ENCODE data around the gene ALDH1L1. TPM values are rescaled to one million over a fixed set of nuclear protein-coding genes. Genes with fewer than 3 reads are reported as not detected.

ALDH1L1 gene
- total and polyA plus RNA-seq, 2 of the 8 experiments (the other 6 are each of a cell fraction or from before 2014, with no cell fraction given) = 0.98 to 1.6 TPM

DNA sequence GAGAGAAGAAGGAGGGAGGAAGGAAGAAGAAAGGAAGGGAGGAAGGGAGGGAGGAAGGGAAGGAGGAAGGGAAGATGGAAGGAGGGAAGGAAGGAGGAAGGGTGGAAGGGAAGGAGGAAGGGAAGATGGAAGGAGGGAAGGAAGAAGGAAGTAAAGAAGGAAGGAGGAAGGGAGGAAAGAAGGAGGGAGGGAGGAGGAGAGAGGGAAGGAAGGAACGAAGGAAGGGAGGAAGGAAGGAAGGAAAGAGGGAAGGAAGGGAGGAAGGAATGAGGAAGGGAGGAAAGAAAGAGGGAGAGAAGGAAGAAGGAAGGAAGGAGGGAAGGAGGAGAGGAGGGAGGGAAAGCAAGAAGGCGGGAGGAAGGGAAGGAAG is 31.8 kb upstream of the ALDH1L1 start:
- FAIRE-seq (no peak), DNase-seq (ENCODE audit: low read depth in 1 of 2, low spot score in 2 of 2) (no peak)
- peak overlapping the region; percentile 90 for H2AFZ ChIP-seq (ENCODE audit: low read length)
- WGBS, 2 experiments (ENCODE audit: extremely low coverage in 1 of 2, insufficient coverage in 1 of 2, insufficient read length in 1 of 2, insufficient replicate concordance in 2 of 2, low coverage in 1 of 2, low lambda C conversion rate in 2 of 2, missing lambda C conversion rate in 1 of 2) = 33% methylated on average over 2 of the region's 2 CpGs; no CpG with 5 or more reads in 1 of the 2 experiments
- H2BK12ac ChIP-seq (ENCODE audit: low read depth, low read length) = peak overlapping the region; percentile 96
- H2BK20ac ChIP-seq (ENCODE audit: low read length) = peak overlapping the region; percentile 82
- no peak overlapping the region for H3K23ac ChIP-seq (ENCODE audit: insufficient read length)
- H3K4me1 ChIP-seq (replicated peaks in 1 of 4; ENCODE audit: control insufficient read depth in 3 of 4, insufficient read depth in 4 of 4, low read length in 3 of 4) = peaks cover 0 to 12% (median 8%) of the 10 kb centered on the region in 4 experiments; a peak in 6 of 7 replicates
- H3K4ac ChIP-seq (replicated peaks; ENCODE audit: insufficient read length, low read depth, low read length) = no peak overlapping the region
- peak overlapping the region; percentile 91 to 95 for H3K4me2 ChIP-seq (ENCODE audit: insufficient read depth in 1 of 2, low read depth in 2 of 2, low read length in 2 of 2)
- H4K8ac ChIP-seq (ENCODE audit: extremely low read depth, insufficient read depth, low read length) = no peak overlapping the region
- ChIA-PET POLR2A (ENCODE audit: partially characterized antibody) (interaction anchor here (1.3 to 1.6 kb wide), 2 partner anchors 55 to 77 kb away, joined by 3 to 4 read pairs; no protein-coding TSS in a partner anchor), CTCF (ENCODE audit: partially characterized antibody) (interaction anchor here (0.8 to 1.8 kb wide), 12 partner anchors 8 to 169 kb away, joined by 3 to 29 read pairs (median 6); no protein-coding TSS in a partner anchor)
- H3K79me1 ChIP-seq (ENCODE audit: low read depth, low read length) = no peaks in the 10 kb centered on the region
- H2AK5ac ChIP-seq (ENCODE audit: low read depth, low read length) = peak overlapping the region; percentile 93; the same call in 1 of the 2 replicates
- H3K9me3 ChIP-seq (ENCODE audit: insufficient read depth in 2 of 2, low read depth in 1 of 2, low read length in 1 of 2) = no peaks in the 10 kb centered on the region
- H3K9ac ChIP-seq (replicated peaks in 1 of 4; ENCODE audit: extremely low read depth in 1 of 4, low read depth in 3 of 4, low read length in 3 of 4) = no peak overlapping the region
- peaks cover 10% of the 10 kb centered on the region; the same call in 1 of the 2 replicates for H3K23me2 ChIP-seq (ENCODE audit: low read depth, low read length)
- H3K27ac ChIP-seq (ENCODE audit: low read depth, low read length) = no peak overlapping the region
- H3K27me3 ChIP-seq (replicated peaks in 1 of 4; ENCODE audit: control insufficient read depth in 3 of 4, extremely low read depth in 1 of 4, insufficient read depth in 3 of 4, low read length in 3 of 4) = peaks cover 0 to 13% (median 10%) of the 10 kb centered on the region in 4 experiments; a peak in 5 of 7 replicates
- no peak overlapping the region for H2BK120ac ChIP-seq (replicated peaks; ENCODE audit: low read depth, low read length)
- no peaks in the 10 kb centered on the region for H3K79me2 ChIP-seq (ENCODE audit: control insufficient read depth in 1 of 2, insufficient read depth in 2 of 2, low read length in 2 of 2)
- peak overlapping the region in 2 of 4 experiments; percentile 57 to 68; a peak in 4 of 8 replicates for H3K4me3 ChIP-seq (ENCODE audit: extremely low read depth in 1 of 4, insufficient read depth in 2 of 4, low read depth in 3 of 4, low read length in 4 of 4)
- TF ChIP-seq EGR1 (IDR thresholded peaks at IDR 0.05; ENCODE audit: borderline replicate concordance, low read depth, low read length) (peak; percentile 50; the same call in 1 of the 2 replicates), SP2 (IDR thresholded peaks at IDR 0.05; ENCODE audit: low read length) (no peak)
- no peak overlapping the region for H4K5ac ChIP-seq (ENCODE audit: insufficient read length, low read depth, low read length)
- H4K20me1 ChIP-seq (replicated peaks in 1 of 2; ENCODE audit: control insufficient read depth in 1 of 2, insufficient read depth in 2 of 2, low read length in 2 of 2) = no peaks in the 10 kb centered on the region
- H4K91ac ChIP-seq (replicated peaks; ENCODE audit: insufficient read length, low read length) = no peak overlapping the region
- H2BK15ac ChIP-seq (ENCODE audit: low read length) = peak overlapping the region; percentile 24; the same call in 1 of the 2 replicates
- no peaks in the 10 kb centered on the region for H3K36me3 ChIP-seq (ENCODE audit: control insufficient read depth in 2 of 4, insufficient read depth in 4 of 4, low read length in 3 of 4)
- H3K14ac ChIP-seq (ENCODE audit: insufficient read length) = no peak overlapping the region
- no peak overlapping the region for H3K56ac ChIP-seq (replicated peaks; ENCODE audit: insufficient read length, low read depth, low read length)
- peak overlapping the region; percentile 60; the same call in 1 of the 2 replicates for H2BK5ac ChIP-seq (ENCODE audit: low read depth, low read length)
- H3K18ac ChIP-seq (ENCODE audit: extremely low read depth, low read length) = peak overlapping the region; percentile 85; the same call in 1 of the 2 replicates
